NCI-H1417 treated with DMSO at 0.1 percent for 48 hours (cell line): ENCODE measurements around the gene CSK.
"Not testable (repeated sequence)": the region's sequence is repeated elsewhere in the genome, so short reads cannot be mapped to it uniquely, and the experiment has no call there.

Experiments
- DNase-seq: peaks from one replicate; lab custom pipeline; 2025; lab: John Stamatoyannopoulos, UW

CSK gene

GRCh38 chr15:74770211-74770903 is 11.5 kb upstream of the CSK start:
- no peak for DNase-seq

GRCh38 chr15:74773329-74773728 is 8.6 kb upstream of the CSK start:
- no peak for DNase-seq

- no peak for DNase-seq
Observed at GRCh38 chr15:74773731-74774252, 8.1 kb upstream of the CSK start.

- DNase-seq, result no peak
Observed at GRCh38 chr15:74775132-74775562, 6.7 kb upstream of the CSK start.

DNA sequence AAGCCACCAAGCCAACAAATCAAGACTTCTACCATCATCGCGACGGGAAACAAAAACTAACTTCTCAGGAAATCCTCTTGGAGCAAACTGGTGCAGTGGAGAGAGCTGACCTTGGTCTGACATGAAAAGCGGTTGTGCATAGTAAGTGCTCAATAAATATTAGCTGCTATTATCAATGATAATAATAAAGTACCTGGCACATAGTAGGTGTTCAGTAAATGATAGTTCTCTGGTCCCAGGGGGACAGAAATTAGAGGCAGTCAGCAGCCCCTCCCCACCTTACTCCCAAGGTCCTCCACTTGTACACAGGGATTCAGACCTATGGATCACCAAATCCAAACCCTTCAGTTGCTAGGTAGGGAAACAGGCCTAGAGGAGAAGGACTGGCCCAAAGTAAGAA is 6.0 kb upstream of the CSK start:
- no peak for DNase-seq

GRCh38 chr15:74776821-74777768 is 4.8 kb upstream of the CSK start:
- no peak for DNase-seq

DNA sequence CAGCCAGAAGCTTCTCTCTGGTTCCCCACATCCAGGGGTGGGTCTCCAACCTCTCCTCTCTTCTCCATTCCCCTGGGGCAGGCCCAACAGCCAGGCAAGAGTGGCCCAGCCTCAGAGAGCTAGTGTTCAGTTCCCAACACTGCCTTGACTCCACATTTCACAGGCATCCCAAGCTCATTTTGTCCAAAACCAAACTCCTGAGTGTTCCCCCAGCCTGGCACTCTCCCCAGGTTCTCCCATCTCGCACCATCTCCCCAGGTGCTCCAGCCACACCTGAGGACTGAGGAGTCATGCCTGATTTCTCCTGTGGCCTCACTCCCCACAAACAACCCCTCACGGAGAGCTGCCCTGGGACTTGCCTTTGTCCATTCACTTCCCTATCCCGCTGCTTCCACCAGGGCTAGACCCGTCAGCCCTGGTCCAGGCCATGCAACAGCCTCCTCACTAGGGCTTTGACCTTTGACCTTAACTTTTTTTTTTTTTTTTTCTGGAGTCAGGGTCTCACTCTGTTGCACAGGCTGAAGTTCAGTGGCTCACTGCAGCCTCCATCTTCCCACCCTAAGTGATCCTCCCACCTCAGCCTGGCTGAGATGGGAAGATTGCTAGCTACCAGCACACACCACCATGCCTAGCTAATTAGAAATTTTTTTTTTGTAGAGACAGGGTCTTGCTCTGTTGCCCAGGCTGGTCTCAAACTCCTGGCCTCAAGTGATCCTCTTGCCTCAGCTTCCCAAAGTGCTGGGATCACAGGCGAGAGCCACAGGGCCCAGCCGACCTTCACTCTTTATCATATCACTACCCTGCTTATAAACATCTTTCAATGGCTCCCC is 3.9 kb upstream of the CSK start:
- no peak for DNase-seq

DNA sequence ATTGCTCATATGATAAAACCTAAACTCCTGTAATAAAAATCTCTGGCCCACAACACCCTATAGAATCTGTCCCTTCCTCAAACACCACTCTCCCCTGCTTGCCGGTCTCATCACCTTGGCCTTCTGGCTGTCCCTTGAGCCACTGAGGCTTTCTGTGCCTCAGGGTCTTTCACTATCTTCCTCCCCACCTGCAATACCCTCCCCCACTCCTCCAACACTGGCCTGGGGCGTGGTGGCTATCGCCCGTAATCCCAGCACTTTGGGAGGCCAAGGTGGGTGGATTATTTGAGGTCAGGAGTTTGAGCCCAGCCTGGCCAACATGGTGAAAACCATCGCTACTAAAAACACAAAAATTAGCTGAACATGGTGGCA is 3.3 kb upstream of the CSK start:
- no peak for DNase-seq

- no peak for DNase-seq
Observed at GRCh38 chr15:74779162-74779648, 2.7 kb upstream of the CSK start.

GRCh38 chr15:74780523-74781430 is 1.1 kb upstream of the CSK start:
- no peak for DNase-seq

DNA sequence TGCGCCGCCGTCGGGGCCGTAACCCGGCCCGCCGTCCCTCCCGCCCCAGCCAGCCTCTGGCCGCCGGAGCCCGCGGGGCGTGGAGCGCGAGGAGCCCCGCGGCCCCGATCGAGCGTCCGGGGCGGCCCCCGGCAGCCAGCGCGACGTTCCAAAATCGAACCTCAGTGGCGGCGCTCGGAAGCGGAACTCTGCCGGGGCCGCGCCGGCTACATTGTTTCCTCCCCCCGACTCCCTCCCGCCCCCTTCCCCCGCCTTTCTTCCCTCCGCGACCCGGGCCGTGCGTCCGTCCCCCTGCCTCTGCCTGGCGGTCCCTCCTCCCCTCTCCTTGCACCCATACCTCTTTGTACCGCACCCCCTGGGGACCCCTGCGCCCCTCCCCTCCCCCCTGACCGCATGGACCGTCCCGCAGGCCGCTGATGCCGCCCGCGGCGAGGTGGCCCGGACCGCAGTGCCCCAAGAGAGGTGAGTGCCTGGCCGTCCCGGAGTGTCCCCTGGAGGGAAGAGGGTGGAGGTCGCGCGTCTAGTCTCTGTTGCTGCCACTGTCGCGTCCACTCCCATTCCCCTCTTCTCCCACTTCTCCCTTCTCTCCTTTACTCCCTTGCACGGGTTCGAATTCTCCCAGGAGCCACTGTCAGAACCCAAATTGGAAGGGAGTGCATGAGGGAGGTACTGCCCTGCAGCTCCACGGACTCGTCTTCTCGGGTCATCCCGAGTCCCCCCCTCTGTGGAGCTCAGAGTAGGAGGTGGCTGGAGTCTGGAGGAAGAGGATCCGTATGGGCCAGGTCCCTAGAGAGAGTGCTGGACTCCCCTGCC is 585 bp downstream of the CSK start:
- no peak for DNase-seq

DNA sequence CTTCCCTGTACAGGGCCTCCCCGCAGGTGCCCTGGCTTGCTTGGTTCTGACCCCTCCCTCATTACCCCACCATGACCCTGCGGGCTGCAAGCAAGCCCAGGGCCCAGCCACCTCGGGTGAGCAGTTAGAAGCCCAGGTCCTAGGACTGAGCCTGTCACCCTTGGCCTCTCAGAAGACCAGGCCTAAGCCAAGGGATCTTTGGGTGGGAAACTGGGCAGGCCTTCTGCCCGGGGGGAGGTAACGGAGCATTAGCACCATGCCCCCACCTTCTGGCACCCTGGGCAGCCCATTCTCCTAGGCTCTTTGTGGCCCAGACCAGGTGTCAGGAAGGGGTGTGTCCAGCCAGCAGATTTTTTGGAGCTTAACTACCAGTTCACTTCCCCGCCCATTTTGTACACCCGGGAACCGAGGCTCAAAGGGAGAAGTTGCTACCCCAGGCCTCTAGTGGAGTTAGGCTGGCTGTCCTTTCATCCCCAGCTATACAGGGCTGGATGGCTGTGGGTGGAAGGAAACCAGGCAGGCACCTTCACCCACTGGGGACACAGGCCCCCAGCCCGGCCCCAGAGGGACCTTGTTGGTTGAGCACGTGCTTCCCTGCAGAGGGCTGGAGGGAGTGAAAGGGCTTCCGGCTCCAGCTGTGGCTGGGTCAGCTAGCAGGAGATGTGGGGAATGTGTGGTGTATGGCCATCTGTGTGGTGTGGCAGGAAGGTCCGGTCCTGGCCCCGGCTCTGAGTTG is 1.4 kb downstream of the CSK start:
- no peak for DNase-seq

GRCh38 chr15:74783808-74784175 is 1.9 kb downstream of the CSK start:
- no peak for DNase-seq

- no peak for DNase-seq
Observed at GRCh38 chr15:74784426-74785193, 2.7 kb downstream of the CSK start.

DNA sequence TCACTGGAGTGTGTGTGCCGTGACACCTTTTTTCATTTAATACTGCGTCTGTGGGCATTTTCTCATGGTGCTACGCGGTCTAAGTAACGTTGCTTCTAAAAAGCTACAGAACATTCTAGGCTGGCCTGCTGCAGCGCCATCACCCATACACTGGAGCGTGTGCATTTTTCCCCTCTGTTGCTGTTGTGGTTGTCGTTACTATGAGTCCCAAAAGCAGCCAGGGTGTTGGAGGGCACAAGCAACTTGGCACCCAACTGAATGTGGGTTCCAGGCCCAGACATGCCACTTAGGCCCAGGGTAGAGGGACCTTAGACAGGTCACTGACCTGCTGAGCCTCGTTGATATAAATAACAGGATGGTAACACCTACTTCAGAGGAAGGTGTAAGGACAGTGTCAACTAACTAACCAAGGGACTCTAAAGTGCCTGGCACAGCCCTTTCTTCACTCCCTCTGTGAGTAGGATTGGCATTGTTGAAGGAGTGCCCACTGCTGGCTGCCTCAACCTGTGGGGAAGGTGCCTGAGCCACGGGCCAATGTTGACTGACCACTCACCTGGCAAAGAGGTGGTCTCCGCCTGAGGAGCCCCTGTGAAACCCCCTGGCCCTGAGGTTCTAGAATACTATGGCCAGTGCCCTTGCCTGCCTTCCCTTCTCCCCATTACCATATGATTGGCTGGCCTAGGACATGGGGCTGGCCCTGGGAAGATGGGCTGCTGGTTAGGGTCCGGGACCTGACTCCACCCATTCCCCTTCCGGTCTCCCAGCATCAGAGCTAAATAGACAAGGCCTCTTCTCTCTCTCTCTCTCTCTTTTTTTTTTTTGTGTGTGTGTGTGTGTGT is 3.5 kb downstream of the CSK start:
- DNase-seq, result no peak

- not testable (repeated sequence) for DNase-seq
Observed at GRCh38 chr15:74786081-74786480, 4.2 kb downstream of the CSK start.

- DNase-seq, result no peak
Observed at GRCh38 chr15:74786551-74787165, 4.8 kb downstream of the CSK start.
